Suprapubic skin (tissue), 3 donors: ENCODE data around the gene MDN1.

ENCODE experiments used
- POLR2AphosphoS5 ChIP-seq, 3 donors: sonication (generic); formaldehyde crosslinking; IDR thresholded peaks; one replicate each; pipeline ENCODE4 v1.6.1; 2017; ENCODE audit warnings: antibody characterized with exemption in 3 of 3
- TF ChIP-seq, protein P1 (sequence below), 2 donors: fragments of 200-600 bp in 1 of 2; fragments of 450-650 bp in 1 of 2; sonication (generic) in 1 of 2; IDR thresholded peaks; one replicate each; pipeline ENCODE4 v1.5.1; 2016 to 2019; ENCODE audit warnings: antibody characterized with exemption in 2 of 2, mild to moderate bottlenecking in 1 of 2, moderate library complexity in 1 of 2

DNA sequence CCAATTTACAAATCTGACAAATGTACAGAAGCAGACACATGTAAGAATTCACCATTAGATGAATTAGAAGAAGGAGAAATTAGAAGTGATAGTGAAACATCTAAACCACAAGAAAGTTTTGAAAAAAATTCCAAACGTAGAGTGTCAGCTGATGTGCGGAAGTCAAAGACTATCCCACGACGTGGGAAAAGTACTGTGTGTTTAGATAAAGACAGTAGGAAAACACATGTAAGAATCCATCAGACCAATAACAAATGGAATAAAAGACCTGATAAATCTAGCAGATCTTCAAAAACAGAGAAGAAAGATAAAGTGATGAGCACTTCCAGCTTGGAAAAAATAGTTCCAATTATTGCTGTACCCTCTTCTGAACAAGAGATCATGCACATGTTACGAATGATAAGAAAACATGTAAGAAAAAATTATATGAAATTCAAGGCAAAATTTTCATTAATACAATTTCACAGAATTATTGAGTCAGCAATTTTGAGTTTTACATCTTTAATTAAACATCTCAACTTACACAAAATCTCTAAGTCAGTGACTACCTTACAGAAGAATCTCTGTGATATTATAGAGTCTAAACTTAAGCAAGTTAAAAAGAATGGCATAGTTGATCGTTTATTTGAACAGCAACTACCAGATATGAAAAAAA, 46.6 kb upstream of the MDN1 start:
- TF ChIP-seq POLR2AphosphoS5 (IDR thresholded peaks at IDR 0.05), result no peak
- TF ChIP-seq, protein P1, sequence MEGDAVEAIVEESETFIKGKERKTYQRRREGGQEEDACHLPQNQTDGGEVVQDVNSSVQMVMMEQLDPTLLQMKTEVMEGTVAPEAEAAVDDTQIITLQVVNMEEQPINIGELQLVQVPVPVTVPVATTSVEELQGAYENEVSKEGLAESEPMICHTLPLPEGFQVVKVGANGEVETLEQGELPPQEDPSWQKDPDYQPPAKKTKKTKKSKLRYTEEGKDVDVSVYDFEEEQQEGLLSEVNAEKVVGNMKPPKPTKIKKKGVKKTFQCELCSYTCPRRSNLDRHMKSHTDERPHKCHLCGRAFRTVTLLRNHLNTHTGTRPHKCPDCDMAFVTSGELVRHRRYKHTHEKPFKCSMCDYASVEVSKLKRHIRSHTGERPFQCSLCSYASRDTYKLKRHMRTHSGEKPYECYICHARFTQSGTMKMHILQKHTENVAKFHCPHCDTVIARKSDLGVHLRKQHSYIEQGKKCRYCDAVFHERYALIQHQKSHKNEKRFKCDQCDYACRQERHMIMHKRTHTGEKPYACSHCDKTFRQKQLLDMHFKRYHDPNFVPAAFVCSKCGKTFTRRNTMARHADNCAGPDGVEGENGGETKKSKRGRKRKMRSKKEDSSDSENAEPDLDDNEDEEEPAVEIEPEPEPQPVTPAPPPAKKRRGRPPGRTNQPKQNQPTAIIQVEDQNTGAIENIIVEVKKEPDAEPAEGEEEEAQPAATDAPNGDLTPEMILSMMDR (IDR thresholded peaks at IDR 0.05), result no peak
